MM.1S (cell line): ENCODE data around the gene ALDH1A2.

Source experiments
- EZH2 ChIP-seq: fragments of 300-600 bp; sonication (generic); optimal IDR thresholded peaks from 2 replicates; pipeline ENCODE3; 2017; ENCODE audit warnings: low read depth, mild to moderate bottlenecking, antibody characterized with exemption, low read length, mixed read lengths
- EZH2phosphoT487 ChIP-seq: fragments of 300-600 bp; sonication (generic); IDR thresholded peaks from 2 replicates; pipeline ENCODE4 v1.6.1; 2018; ENCODE audit warnings: antibody characterized with exemption, low read length
- TF ChIP-seq, protein P1 (sequence below): fragments of 300-600 bp; sonication (generic); IDR thresholded peaks from 2 replicates; pipeline ENCODE4 v1.5.1; 2016; ENCODE audit warnings: antibody characterized with exemption, low read length, mixed read lengths

DNA sequence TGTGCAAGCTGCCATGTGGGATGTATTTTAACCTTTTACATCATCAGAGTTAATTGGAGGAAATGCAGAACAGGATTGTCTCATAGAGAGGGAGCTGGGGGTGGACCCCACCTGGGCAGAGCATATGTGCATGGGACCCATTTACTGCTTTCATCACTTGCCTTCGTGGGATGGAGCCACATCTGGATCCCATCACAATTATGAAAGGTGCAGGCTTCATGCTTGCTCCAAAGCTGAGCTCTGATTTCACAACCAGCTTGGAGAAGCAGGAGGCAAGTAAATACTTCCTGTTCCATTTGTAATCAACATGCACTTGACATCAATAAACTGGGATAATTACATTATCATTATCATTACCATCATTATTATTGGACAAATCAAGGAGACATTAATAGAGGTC is 161.9 kb downstream of the ALDH1A2 start:
- TF ChIP-seq, protein P1, sequence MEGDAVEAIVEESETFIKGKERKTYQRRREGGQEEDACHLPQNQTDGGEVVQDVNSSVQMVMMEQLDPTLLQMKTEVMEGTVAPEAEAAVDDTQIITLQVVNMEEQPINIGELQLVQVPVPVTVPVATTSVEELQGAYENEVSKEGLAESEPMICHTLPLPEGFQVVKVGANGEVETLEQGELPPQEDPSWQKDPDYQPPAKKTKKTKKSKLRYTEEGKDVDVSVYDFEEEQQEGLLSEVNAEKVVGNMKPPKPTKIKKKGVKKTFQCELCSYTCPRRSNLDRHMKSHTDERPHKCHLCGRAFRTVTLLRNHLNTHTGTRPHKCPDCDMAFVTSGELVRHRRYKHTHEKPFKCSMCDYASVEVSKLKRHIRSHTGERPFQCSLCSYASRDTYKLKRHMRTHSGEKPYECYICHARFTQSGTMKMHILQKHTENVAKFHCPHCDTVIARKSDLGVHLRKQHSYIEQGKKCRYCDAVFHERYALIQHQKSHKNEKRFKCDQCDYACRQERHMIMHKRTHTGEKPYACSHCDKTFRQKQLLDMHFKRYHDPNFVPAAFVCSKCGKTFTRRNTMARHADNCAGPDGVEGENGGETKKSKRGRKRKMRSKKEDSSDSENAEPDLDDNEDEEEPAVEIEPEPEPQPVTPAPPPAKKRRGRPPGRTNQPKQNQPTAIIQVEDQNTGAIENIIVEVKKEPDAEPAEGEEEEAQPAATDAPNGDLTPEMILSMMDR = no peak
- no peak for TF ChIP-seq EZH2phosphoT487
- no peak for TF ChIP-seq EZH2
